Osteocyte (in vitro differentiated cells): ENCODE results near the gene PTPRM. TPM values are rescaled to one million over a fixed set of nuclear protein-coding genes. Genes with fewer than 3 reads are reported as not detected.

Experiments used
- DNase-seq: peaks from one replicate; pipeline ENCODE4 v3.0.0; 2021; ENCODE audit warnings: mixed read lengths; ENCODE audit not compliant: unreplicated experiment; ENCODE audit errors: extremely low spot score
- H3K27ac Mint-ChIP-seq: one replicate; pipeline ENCODE4 v1.8.0; 2021; ENCODE audit warnings: mild to moderate bottlenecking, mixed read lengths; ENCODE audit not compliant: unreplicated experiment
- H3K27me3 Mint-ChIP-seq: one replicate; pipeline ENCODE4 v1.8.0; 2021; ENCODE audit warnings: mixed read lengths; ENCODE audit not compliant: unreplicated experiment
- H3K36me3 Mint-ChIP-seq: one replicate; pipeline ENCODE4 v1.8.0; 2021; ENCODE audit warnings: mixed read lengths; ENCODE audit not compliant: unreplicated experiment
- H3K4me1 Mint-ChIP-seq: one replicate; pipeline ENCODE4 v1.8.0; 2021; ENCODE audit warnings: mixed read lengths; ENCODE audit not compliant: unreplicated experiment
- H3K4me3 Mint-ChIP-seq: one replicate; pipeline ENCODE4 v1.8.0; 2021; ENCODE audit warnings: mild to moderate bottlenecking, moderate library complexity, mixed read lengths; ENCODE audit not compliant: unreplicated experiment
- H3K9me3 Mint-ChIP-seq: one replicate; pipeline ENCODE4 v1.8.0; 2021; ENCODE audit warnings: mixed read lengths; ENCODE audit not compliant: unreplicated experiment
- CTCF ChIP-seq: fragments of 200-600 bp; sonication (generic); IDR thresholded peaks from 2 replicates; pipeline ENCODE4 v1.5.0; 2021; ENCODE audit warnings: antibody characterized with exemption, mild to moderate bottlenecking, moderate library complexity
- total RNA-seq: library from RNA; stranded (reverse); gene quantifications from 2 replicates; pipeline ENCODE4 v1.2.1, GENCODE V29; 2021

Gene PTPRM
- total RNA-seq, 1 donor from 2014 or later: 105 TPM

DNA sequence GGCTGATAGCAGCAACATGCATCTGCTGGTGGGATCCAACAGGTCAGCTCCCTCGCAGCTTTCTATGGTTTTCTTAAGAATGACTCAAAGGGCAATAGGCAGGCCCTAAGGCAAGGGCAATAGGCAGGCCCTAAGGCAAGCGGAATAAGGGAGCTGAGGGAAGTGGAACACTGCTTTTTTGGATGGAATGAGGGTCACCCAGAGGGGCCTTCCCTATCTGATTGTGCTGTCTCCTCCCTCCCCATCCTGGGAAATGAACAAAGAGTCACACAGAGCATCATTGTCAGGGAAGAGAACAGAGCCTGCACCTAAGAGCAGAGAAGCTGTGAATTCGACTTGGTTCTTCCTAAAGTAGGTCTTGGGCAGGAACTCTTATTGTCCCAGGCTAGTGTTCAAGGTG, 43.3 kb upstream of the PTPRM start:
- DNase-seq: no peak
- no peaks in the 10 kb centered on the region for H3K9me3 Mint-ChIP-seq
- no peak for TF ChIP-seq CTCF
- H3K4me3 Mint-ChIP-seq: no peak overlapping the region
- H3K36me3 Mint-ChIP-seq: no peaks in the 10 kb centered on the region
- no peak overlapping the region for H3K27ac Mint-ChIP-seq
- H3K27me3 Mint-ChIP-seq: peaks cover 15% of the 10 kb centered on the region
- H3K4me1 Mint-ChIP-seq: peaks cover 8% of the 10 kb centered on the region

DNA sequence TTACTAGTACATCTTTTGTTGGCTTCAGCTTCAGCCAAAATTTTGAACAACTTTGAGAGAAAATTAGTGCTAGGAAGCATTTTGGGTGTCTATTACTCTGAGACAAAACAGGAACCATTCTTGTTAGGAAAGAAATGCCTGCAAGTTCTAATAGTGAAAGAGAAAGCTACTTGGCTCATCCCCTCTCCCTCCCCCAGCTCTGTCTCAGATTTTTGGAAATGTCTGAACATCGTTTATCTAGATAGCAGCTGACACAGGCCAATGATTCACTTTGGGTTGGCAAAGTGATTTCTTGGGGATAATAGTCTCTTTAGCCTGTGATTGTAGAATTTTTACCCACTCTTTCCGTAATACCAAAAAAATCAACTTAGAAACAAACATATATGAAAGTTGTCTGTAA, 42.3 kb upstream of the PTPRM start:
- DNase-seq: no peak
- Mint-ChIP-seq H3K4me1 (peaks cover 8% of the 10 kb centered on the region), H3K4me3 (no peak overlapping the region), H3K27ac (no peak overlapping the region), H3K9me3 (no peaks in the 10 kb centered on the region), H3K36me3 (no peaks in the 10 kb centered on the region), H3K27me3 (peaks cover 8% of the 10 kb centered on the region)
- no peak for TF ChIP-seq CTCF

GRCh38 chr18:7532942-7533341, 34.2 kb upstream of the PTPRM start:
- no peak overlapping the region for H3K27ac Mint-ChIP-seq
- TF ChIP-seq CTCF: no peak
- peaks cover 2% of the 10 kb centered on the region for H3K27me3 Mint-ChIP-seq

GRCh38 chr18:7535436-7536205, 31.5 kb upstream of the PTPRM start:
- no peak for TF ChIP-seq CTCF
- peaks cover 3% of the 10 kb centered on the region for H3K9me3 Mint-ChIP-seq
- peaks cover 2% of the 10 kb centered on the region for H3K27me3 Mint-ChIP-seq
- H3K27ac Mint-ChIP-seq: no peak overlapping the region
- H3K4me1 Mint-ChIP-seq: no peaks in the 10 kb centered on the region
- H3K4me3 Mint-ChIP-seq: no peak overlapping the region
- no peak for DNase-seq
- H3K36me3 Mint-ChIP-seq: no peaks in the 10 kb centered on the region

More at GRCh38 chr18:7532942-7533341, 34.2 kb upstream of the PTPRM start:
- no peaks in the 10 kb centered on the region for H3K36me3 Mint-ChIP-seq
- peaks cover 3% of the 10 kb centered on the region for H3K9me3 Mint-ChIP-seq
- no peak for DNase-seq
- H3K4me3 Mint-ChIP-seq: no peak overlapping the region
- H3K4me1 Mint-ChIP-seq: no peaks in the 10 kb centered on the region

DNA sequence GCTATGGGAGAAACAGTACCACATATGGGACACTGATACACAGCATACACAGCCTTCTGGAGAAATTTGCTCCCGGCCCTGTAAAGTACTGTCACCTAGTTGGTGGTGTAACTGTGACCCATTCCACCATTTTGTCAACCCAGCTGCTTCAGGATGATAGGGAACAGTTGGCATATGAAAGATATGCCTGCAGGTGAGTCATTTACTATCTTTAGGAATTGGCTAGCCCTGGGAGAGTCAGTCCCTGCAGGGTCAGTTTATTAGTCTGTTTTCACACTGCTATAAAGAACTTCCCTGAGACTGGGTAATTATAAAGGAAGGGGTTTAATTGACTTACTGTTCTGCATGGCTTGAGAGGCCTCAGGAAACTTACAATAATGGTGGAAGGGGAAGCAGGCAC, 30.0 kb upstream of the PTPRM start:
- DNase-seq: no peak
- H3K9me3 Mint-ChIP-seq: no peaks in the 10 kb centered on the region
- H3K4me3 Mint-ChIP-seq: no peak overlapping the region

More for the DNA sequence above, 30.0 kb upstream of the PTPRM start:
- no peak overlapping the region for H3K27ac Mint-ChIP-seq
- no peak for TF ChIP-seq CTCF
- peaks cover 2% of the 10 kb centered on the region for H3K27me3 Mint-ChIP-seq
- H3K36me3 Mint-ChIP-seq: no peaks in the 10 kb centered on the region
- no peaks in the 10 kb centered on the region for H3K4me1 Mint-ChIP-seq
